DLD1 (cell line): ENCODE data around the gene SOX15.
"Not testable (repeated sequence)": the region's sequence is repeated elsewhere in the genome, so short reads cannot be mapped to it uniquely, and the experiment has no call there.

Source experiments
- in situ Hi-C: cut with HindIII; loops from 2 replicates; pipeline ENCODE4 v1.10.0; 2017; ENCODE audit warnings: low sequenced_read_pairs

The SOX15 gene

GRCh38 chr17:7589891-7590691 lies at the start of gene SOX15:
Gene SOX15 (minus strand): TSS chr17:7590094. CDS start chr17:7589676, 418 bp downstream.
- in situ Hi-C loops, result no loop called here

GRCh38 chr17:7636163-7636562 lies 46.3 kb upstream of the SOX15 start:
- in situ Hi-C loops, result no loop called here

- in situ Hi-C loops, result no loop called here
Measured at GRCh38 chr17:7634384-7634783, 44.5 kb upstream of the SOX15 start.

GRCh38 chr17:7633093-7633492 lies 43.2 kb upstream of the SOX15 start:
- in situ Hi-C loops, result no loop called here

- in situ Hi-C loops, result no loop called here
Measured at GRCh38 chr17:7632492-7632894, 42.6 kb upstream of the SOX15 start.

GRCh38 chr17:7631398-7632380 lies 41.8 kb upstream of the SOX15 start:
- in situ Hi-C loops, result no loop called here

GRCh38 chr17:7629939-7630571 lies 40.2 kb upstream of the SOX15 start, which contains the start of gene SHBG:
Gene SHBG (plus strand): TSS chr17:7630135. CDS start chr17:7630173, 38 bp downstream.
- in situ Hi-C loops, result no loop called here

GRCh38 chr17:7627250-7628121 lies 37.6 kb upstream of the SOX15 start, which contains the start of gene SAT2:
Gene SAT2 (minus strand): TSS chr17:7627821. CDS start chr17:7627635, 186 bp downstream.
- in situ Hi-C loops, result no loop called here

GRCh38 chr17:7626956-7627249 lies 37.0 kb upstream of the SOX15 start:
- in situ Hi-C loops, result no loop called here

GRCh38 chr17:7626307-7626706 lies 36.4 kb upstream of the SOX15 start:
- in situ Hi-C loops, result no loop called here

GRCh38 chr17:7625749-7626148 lies 35.9 kb upstream of the SOX15 start:
- in situ Hi-C loops, result not testable (repeated sequence)

GRCh38 chr17:7623661-7624060 lies 33.8 kb upstream of the SOX15 start:
- in situ Hi-C loops, result no loop called here

- in situ Hi-C loops, result no loop called here
Measured at GRCh38 chr17:7620835-7621234, 30.9 kb upstream of the SOX15 start.

- in situ Hi-C loops, result no loop called here
Measured at GRCh38 chr17:7618608-7619007, 28.7 kb upstream of the SOX15 start.

GRCh38 chr17:7615265-7615747 lies 25.4 kb upstream of the SOX15 start:
- in situ Hi-C loops, result no loop called here

- in situ Hi-C loops, result no loop called here
Measured at GRCh38 chr17:7614425-7615264, 24.8 kb upstream of the SOX15 start, which contains the start of gene FXR2. Gene FXR2 (minus strand): TSS chr17:7614897. CDS start chr17:7614532, 365 bp downstream.

- in situ Hi-C loops, result no loop called here
Measured at GRCh38 chr17:7613769-7614424, 24.0 kb upstream of the SOX15 start.

GRCh38 chr17:7612294-7612640 lies 22.4 kb upstream of the SOX15 start:
- in situ Hi-C loops, result no loop called here
